Neutrophil (primary cell): ENCODE measurements around the gene NFIB.

Experiments used
- H3K27ac ChIP-seq: fragments of 200-600 bp; sonication (generic); 2 replicates; pipeline ENCODE4 v1.5.1; 2016; ENCODE audit warnings: mild to moderate bottlenecking, moderate library complexity
- H3K27me3 ChIP-seq: fragments of 200-600 bp; sonication (generic); 2 replicates; pipeline ENCODE4 v1.6.0; 2016; ENCODE audit warnings: mild to moderate bottlenecking
- H3K36me3 ChIP-seq: fragments of 200-600 bp; sonication (generic); 2 replicates; pipeline ENCODE4 v1.5.1; 2017
- H3K4me1 ChIP-seq, 2 experiments: fragments of 200-600 bp in 1 of 2; sonication (generic) in 1 of 2; 1 replicate in 1 of 2; 2 replicates in 1 of 2; pipeline versions ENCODE4 v1.5.1 to v1.6.1; 2013 to 2016; ENCODE audit warnings: low read depth in 1 of 2, low read length in 1 of 2, mild to moderate bottlenecking in 1 of 2, moderate library complexity in 1 of 2; ENCODE audit not compliant: control insufficient read depth in 1 of 2, insufficient read depth in 1 of 2
- H3K4me3 ChIP-seq, 2 experiments: fragments of 200-600 bp in 1 of 2; sonication (generic) in 1 of 2; 1 replicate in 1 of 2; 2 replicates in 1 of 2; pipeline ENCODE4 v1.5.1; 2013 to 2016; ENCODE audit warnings: low read depth in 1 of 2, low read length in 1 of 2, mild to moderate bottlenecking in 1 of 2, moderate library complexity in 1 of 2
- H3K9me3 ChIP-seq: fragments of 200-600 bp; sonication (generic); 2 replicates; pipeline ENCODE4 v1.5.1; 2016
- TF ChIP-seq, protein P1 (sequence below): fragments of 200-600 bp; sonication (generic); IDR thresholded peaks from 2 replicates; pipeline ENCODE4 v1.5.1; 2016; ENCODE audit warnings: antibody characterized with exemption

The NFIB gene

GRCh38 chr9:14275331-14275730 lies 38.6 kb downstream of the NFIB start:
- TF ChIP-seq, protein P1, sequence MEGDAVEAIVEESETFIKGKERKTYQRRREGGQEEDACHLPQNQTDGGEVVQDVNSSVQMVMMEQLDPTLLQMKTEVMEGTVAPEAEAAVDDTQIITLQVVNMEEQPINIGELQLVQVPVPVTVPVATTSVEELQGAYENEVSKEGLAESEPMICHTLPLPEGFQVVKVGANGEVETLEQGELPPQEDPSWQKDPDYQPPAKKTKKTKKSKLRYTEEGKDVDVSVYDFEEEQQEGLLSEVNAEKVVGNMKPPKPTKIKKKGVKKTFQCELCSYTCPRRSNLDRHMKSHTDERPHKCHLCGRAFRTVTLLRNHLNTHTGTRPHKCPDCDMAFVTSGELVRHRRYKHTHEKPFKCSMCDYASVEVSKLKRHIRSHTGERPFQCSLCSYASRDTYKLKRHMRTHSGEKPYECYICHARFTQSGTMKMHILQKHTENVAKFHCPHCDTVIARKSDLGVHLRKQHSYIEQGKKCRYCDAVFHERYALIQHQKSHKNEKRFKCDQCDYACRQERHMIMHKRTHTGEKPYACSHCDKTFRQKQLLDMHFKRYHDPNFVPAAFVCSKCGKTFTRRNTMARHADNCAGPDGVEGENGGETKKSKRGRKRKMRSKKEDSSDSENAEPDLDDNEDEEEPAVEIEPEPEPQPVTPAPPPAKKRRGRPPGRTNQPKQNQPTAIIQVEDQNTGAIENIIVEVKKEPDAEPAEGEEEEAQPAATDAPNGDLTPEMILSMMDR, result no peak
- Histone ChIP-seq H3K27ac (no peak overlapping the region), H3K4me1 (no peaks in the 10 kb centered on the region), H3K4me3 (no peak overlapping the region), H3K27me3 (peaks cover 29% of the 10 kb centered on the region), H3K9me3 (no peaks in the 10 kb centered on the region), H3K36me3 (no peaks in the 10 kb centered on the region)

DNA sequence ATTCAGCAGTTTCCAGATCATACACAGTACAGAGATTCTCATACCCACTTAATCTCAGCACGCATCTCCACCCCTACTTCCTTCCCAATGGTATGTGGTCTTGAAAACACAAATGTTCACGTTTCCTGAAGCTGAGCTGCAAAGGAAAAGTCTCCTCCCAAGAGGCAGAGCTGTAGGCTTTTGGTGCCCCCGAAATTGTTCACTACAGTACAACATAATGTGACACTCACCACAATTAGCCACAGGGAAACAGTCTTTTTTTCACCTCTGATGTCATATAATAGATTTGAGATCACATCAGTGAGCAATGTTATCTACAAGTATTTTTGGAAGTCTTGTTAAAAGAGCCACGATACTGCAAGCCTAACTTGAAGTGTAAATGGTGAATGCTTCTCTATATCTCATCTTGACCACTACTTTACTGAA lies 40.2 kb downstream of the NFIB start:
- TF ChIP-seq, protein P1, result no peak
- peaks cover 29% of the 10 kb centered on the region for H3K27me3 ChIP-seq
- no peaks in the 10 kb centered on the region for H3K4me1 ChIP-seq
- H3K9me3 ChIP-seq, result no peaks in the 10 kb centered on the region
- H3K36me3 ChIP-seq, result no peaks in the 10 kb centered on the region
- H3K4me3 ChIP-seq, result no peak overlapping the region
- no peak overlapping the region for H3K27ac ChIP-seq

DNA sequence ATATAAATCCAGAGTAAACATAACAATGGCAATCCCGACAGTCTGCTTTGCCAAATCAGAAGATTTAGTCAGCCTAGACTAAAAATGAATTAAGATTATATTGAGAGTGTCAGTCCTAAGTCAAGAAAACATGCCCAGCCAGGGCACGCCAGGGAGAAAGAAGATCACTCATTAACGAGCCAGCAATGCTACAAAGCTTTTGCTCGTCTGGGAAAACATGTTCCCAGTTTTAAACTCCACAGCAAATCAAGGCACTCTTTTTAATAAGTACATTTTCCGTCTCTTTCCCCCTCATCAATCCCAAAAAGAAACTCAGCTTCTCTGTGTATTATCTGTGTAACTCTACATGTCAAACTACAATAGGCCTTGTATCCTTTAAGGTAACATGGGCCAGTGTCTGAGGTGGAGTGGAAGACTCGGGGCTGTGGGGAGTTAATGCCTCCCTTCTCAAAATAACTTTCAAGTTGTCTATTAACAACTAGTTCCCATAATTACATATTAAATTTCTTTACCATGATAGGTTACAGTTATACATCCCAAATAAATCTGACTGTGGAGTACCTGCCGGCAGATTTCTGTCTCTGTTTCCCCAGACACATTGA lies 40.9 kb downstream of the NFIB start:
- Histone ChIP-seq H3K4me1 (no peaks in the 10 kb centered on the region), H3K4me3 (no peak overlapping the region), H3K9me3 (no peaks in the 10 kb centered on the region), H3K27me3 (peaks cover 29% of the 10 kb centered on the region), H3K36me3 (no peaks in the 10 kb centered on the region), H3K27ac (no peak overlapping the region)
- TF ChIP-seq, protein P1, result no peak

DNA sequence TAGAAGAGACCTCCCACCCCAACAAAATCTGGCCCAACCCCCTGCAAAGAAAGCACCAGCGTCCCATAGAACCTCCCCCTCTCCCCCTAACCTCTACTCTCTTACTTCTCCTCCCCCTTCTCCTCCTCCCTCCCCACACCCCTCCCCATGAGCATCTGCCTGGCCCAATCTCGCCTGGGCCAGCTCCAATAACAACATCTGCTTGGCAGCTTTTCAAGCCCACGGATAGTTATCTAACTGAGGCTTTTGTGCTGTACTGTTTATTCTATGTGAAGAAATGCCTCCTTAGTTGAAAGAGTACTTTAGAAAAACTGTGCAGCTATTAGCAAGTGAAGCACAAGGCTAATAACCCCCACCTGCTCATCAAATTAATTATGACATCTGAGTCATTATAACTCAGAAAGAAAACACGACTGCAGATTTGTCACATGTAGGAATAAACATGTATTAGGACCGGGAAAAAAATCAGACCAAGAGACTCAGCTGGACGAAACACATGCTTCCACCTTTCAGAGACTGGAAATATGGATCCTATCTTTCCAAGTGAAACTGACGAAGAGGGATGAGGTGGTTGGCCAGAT lies 42.8 kb downstream of the NFIB start:
- H3K4me3 ChIP-seq, result no peak overlapping the region
- H3K4me1 ChIP-seq, result no peaks in the 10 kb centered on the region
- TF ChIP-seq, protein P1, result no peak
- H3K27me3 ChIP-seq, result peaks cover 29% of the 10 kb centered on the region
- H3K27ac ChIP-seq, result no peak overlapping the region
- no peaks in the 10 kb centered on the region for H3K36me3 ChIP-seq
- no peaks in the 10 kb centered on the region for H3K9me3 ChIP-seq

DNA sequence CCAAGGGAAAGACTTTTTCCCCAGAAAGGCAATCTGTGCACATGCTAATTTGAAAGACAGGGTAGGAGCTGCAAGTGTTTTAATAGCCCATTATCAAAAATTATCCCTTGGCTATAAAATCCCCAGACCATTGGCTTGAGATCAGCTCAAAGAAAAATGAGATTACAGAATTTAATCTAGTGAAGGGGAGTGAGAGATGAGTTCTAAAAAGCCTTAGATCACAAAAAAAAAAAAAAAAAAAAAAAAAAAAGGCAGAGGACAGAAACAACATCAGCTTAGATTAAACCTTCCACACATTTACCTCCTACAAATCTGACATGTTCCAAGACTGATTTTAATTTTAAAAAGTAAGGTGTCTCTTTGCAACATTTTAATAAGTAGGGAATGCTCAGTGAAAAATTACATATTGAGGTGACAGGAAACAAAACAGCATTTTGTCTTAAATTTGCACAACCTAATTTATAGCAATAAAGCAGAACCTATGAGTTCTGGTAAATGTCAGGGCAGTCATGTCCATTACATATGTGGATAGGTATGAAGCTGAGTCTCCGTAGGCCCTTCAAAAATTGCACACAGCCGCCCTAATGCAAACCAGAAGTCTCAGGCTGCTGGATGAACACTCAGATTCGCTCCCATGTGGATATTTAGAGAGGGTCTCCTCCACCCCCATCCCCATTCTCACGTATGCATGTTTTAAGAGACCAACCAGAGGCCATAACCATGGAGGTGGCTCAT lies 43.4 kb downstream of the NFIB start:
- peaks cover 29% of the 10 kb centered on the region for H3K27me3 ChIP-seq
- H3K4me1 ChIP-seq, result no peaks in the 10 kb centered on the region
- H3K36me3 ChIP-seq, result no peaks in the 10 kb centered on the region
- H3K9me3 ChIP-seq, result no peaks in the 10 kb centered on the region
- no peak overlapping the region for H3K27ac ChIP-seq
- TF ChIP-seq, protein P1, result no peak
- H3K4me3 ChIP-seq, result no peak overlapping the region
